Measurements from ENCODE around the gene CES2.

The CES2 gene

GRCh38 chr16:66916518-66916917 lies 18.8 kb upstream of the CES2 start:
- Histone ChIP-seq H3K36me3 (ENCODE audit: control insufficient read depth in 2 of 2, insufficient read depth in 1 of 2, low read length in 2 of 2) (no peaks in the 10 kb centered on the region), H3K4me3 (ENCODE audit: low read depth, low read length) (no peak overlapping the region), H3K4me1 (ENCODE audit: control insufficient read depth, insufficient read depth, low read length) (no peaks in the 10 kb centered on the region), H3K27ac (ENCODE audit: extremely low read depth, low read depth, low read length) (no peak overlapping the region), H3K9me3 (ENCODE audit: control insufficient read depth, insufficient read depth, low read depth, low read length) (no peaks in the 10 kb centered on the region)
- CTCF ChIA-PET, result interaction anchor here (0.6 to 15.1 kb wide), 2 partner anchors 18 to 37 kb away, joined by 3 to 268 read pairs; no protein-coding TSS in a partner anchor
- TF ChIP-seq ZNF473 (tag by site-specific recombination; IDR thresholded peaks at IDR 0.05), result no peak
- no peak for TF ChIP-seq BCL6B (tag by site-specific recombination; IDR thresholded peaks at IDR 0.05)
- POLR2A ChIA-PET, result interaction anchor here (2.2 kb wide), 1 partner anchor 11 kb away, joined by 6 read pairs; no protein-coding TSS in a partner anchor

- Histone ChIP-seq H3K4me1 (ENCODE audit: control insufficient read depth, insufficient read depth, low read length) (no peaks in the 10 kb centered on the region), H3K9me3 (ENCODE audit: control insufficient read depth, insufficient read depth, low read depth, low read length) (no peaks in the 10 kb centered on the region), H3K36me3 (ENCODE audit: control insufficient read depth in 2 of 2, insufficient read depth in 1 of 2, low read length in 2 of 2) (no peaks in the 10 kb centered on the region), H3K4me3 (ENCODE audit: low read depth, low read length) (no peak overlapping the region), H3K27ac (ENCODE audit: extremely low read depth, low read depth, low read length) (no peak overlapping the region)
- POLR2A ChIA-PET, result interaction anchor here (2.2 kb wide), 1 partner anchor 12 kb away, joined by 6 read pairs; no protein-coding TSS in a partner anchor
- CTCF ChIA-PET, result interaction anchor here (0.9 to 15.1 kb wide), 2 partner anchors 19 to 44 kb away, joined by 4 to 268 read pairs; partner anchors contain the start of gene CES3
- TF ChIP-seq ZNF335 (tag by site-specific recombination; conservative IDR thresholded peaks at IDR 0.05) (no peak), ZNF549 (tag by site-specific recombination; IDR thresholded peaks at IDR 0.05) (no peak), EGR2 (tag by site-specific recombination; IDR thresholded peaks at IDR 0.05; ENCODE audit: low read depth) (peak; percentile 36; the same call in 1 of the 2 replicates), ZNF670 (tag by site-specific recombination; IDR thresholded peaks at IDR 0.05; ENCODE audit: low read depth) (no peak), ZNF280D (tag by site-specific recombination; IDR thresholded peaks at IDR 0.05) (no peak)
Observed at GRCh38 chr16:66917741-66918140, 17.6 kb upstream of the CES2 start.

- CTCF ChIA-PET, result interaction anchor here (0.5 to 15.1 kb wide), 5 partner anchors 10 to 47 kb away, joined by 3 to 268 read pairs (median 4); partner anchors contain the start of gene CES3
- no peaks in the 10 kb centered on the region for H3K9me3 ChIP-seq (ENCODE audit: control insufficient read depth, insufficient read depth, low read depth, low read length)
- H3K4me3 ChIP-seq (ENCODE audit: low read depth, low read length), result no peak overlapping the region
- no peak overlapping the region for H3K27ac ChIP-seq (ENCODE audit: extremely low read depth, low read depth, low read length)
- no peaks in the 10 kb centered on the region for H3K36me3 ChIP-seq (ENCODE audit: control insufficient read depth in 2 of 2, insufficient read depth in 1 of 2, low read length in 2 of 2)
- no peak for TF ChIP-seq ZNF155 (tag by site-specific recombination; IDR thresholded peaks at IDR 0.05)
- no peak for TF ChIP-seq ZNF621 (tag by site-specific recombination; IDR thresholded peaks at IDR 0.05)
- TF ChIP-seq ZNF518A (tag by site-specific recombination; conservative IDR thresholded peaks at IDR 0.05; ENCODE audit: low read depth), result no peak
- no peak for TF ChIP-seq ZNF10 (tag by site-specific recombination; IDR thresholded peaks at IDR 0.05)
- TF ChIP-seq ZNF585B (tag by site-specific recombination; IDR thresholded peaks at IDR 0.05), result no peak
- no peak for TF ChIP-seq ZIC2 (tag by site-specific recombination; IDR thresholded peaks at IDR 0.05)
- TF ChIP-seq ZNF214 (tag by site-specific recombination; IDR thresholded peaks at IDR 0.05; ENCODE audit: borderline replicate concordance), result no peak
- TF ChIP-seq ZNF133 (tag by site-specific recombination; IDR thresholded peaks at IDR 0.05), result no peak
- no peak for TF ChIP-seq GLI4 (tag by site-specific recombination; IDR thresholded peaks at IDR 0.05)
- TF ChIP-seq ZNF776 (tag by site-specific recombination; IDR thresholded peaks at IDR 0.05; ENCODE audit: borderline replicate concordance), result no peak
- no peak for TF ChIP-seq SP3 (tag by site-specific recombination; IDR thresholded peaks at IDR 0.05)
- no peak for TF ChIP-seq ZBTB7A (tag by site-specific recombination; IDR thresholded peaks at IDR 0.05; ENCODE audit: low read depth)
- TF ChIP-seq SALL2 (tag by site-specific recombination; IDR thresholded peaks at IDR 0.05; ENCODE audit: borderline replicate concordance), result no peak
- no peak for TF ChIP-seq ZNF514 (tag by site-specific recombination; IDR thresholded peaks at IDR 0.05)
- TF ChIP-seq ZNF76 (tag by site-specific recombination; IDR thresholded peaks at IDR 0.05; ENCODE audit: borderline replicate concordance, low read depth), result no peak
- TF ChIP-seq ZBTB8A (tag by site-specific recombination; IDR thresholded peaks at IDR 0.05), result no peak
- H3K4me1 ChIP-seq (ENCODE audit: control insufficient read depth, insufficient read depth, low read length), result no peaks in the 10 kb centered on the region
- POLR2A ChIA-PET, result no interaction called here
Observed at GRCh38 chr16:66918355-66918754, 17.0 kb upstream of the CES2 start.

Measured in HEK293 (cell line).